Hematopoietic multipotent progenitor cell treated with erythropoietin and hydrocortisone succinate and interleukin-3 and kit ligand, for 6 days (in vitro differentiated cells): ENCODE measurements around the gene FBN1.

Experiments used
- DNase-seq: peaks from one replicate; pipeline ENCODE4 v3.0.0-alpha.2; 2015

Gene FBN1

GRCh38 chr15:48419896-48420295 is 225.6 kb downstream of the FBN1 start:
- DNase-seq: no peak

- no peak for DNase-seq
Observed at GRCh38 chr15:48418343-48418742, 227.2 kb downstream of the FBN1 start.

- no peak for DNase-seq
Observed at GRCh38 chr15:48416301-48416700, 229.2 kb downstream of the FBN1 start.

- no peak for DNase-seq
Observed at GRCh38 chr15:48415036-48415886, 230.2 kb downstream of the FBN1 start.

- DNase-seq: no peak
Observed at GRCh38 chr15:48414015-48414414, 231.5 kb downstream of the FBN1 start.

GRCh38 chr15:48413304-48413703 is 232.2 kb downstream of the FBN1 start:
- no peak for DNase-seq

GRCh38 chr15:48411971-48412591 is 233.4 kb downstream of the FBN1 start:
- DNase-seq: no peak

- DNase-seq: no peak
Observed at GRCh38 chr15:48409623-48410022, 235.9 kb downstream of the FBN1 start.

GRCh38 chr15:48408327-48408726 is 237.2 kb downstream of the FBN1 start:
- no peak for DNase-seq

- no peak for DNase-seq
Observed at GRCh38 chr15:48407646-48408045, 237.9 kb downstream of the FBN1 start.

GRCh38 chr15:48406911-48407310 is 238.6 kb downstream of the FBN1 start:
- peak; percentile 26 for DNase-seq

- DNase-seq: no peak
Observed at GRCh38 chr15:48406266-48406891, 239.1 kb downstream of the FBN1 start.

- no peak for DNase-seq
Observed at GRCh38 chr15:48402427-48403177, 242.9 kb downstream of the FBN1 start.

GRCh38 chr15:48400086-48400485 is 245.4 kb downstream of the FBN1 start:
- no peak for DNase-seq

- no peak for DNase-seq
Observed at GRCh38 chr15:48397841-48398240, 247.7 kb downstream of the FBN1 start.

- DNase-seq: no peak
Observed at GRCh38 chr15:48396020-48396419, 249.5 kb downstream of the FBN1 start.

GRCh38 chr15:48395521-48396011 is 249.9 kb downstream of the FBN1 start:
- no peak for DNase-seq

- no peak for DNase-seq
Observed at GRCh38 chr15:48394970-48395369, 250.5 kb downstream of the FBN1 start.

GRCh38 chr15:48393645-48394506 is 251.6 kb downstream of the FBN1 start:
- DNase-seq: no peak

- DNase-seq: no peak
Observed at GRCh38 chr15:48392356-48392755, 253.2 kb downstream of the FBN1 start.

GRCh38 chr15:48391950-48392349 is 253.6 kb downstream of the FBN1 start:
- no peak for DNase-seq

- no peak for DNase-seq
Observed at GRCh38 chr15:48389691-48390143, 255.8 kb downstream of the FBN1 start.
